ENCODE data around the gene CRYBG2.
A peak's percentile ranks its signal among the peaks of the same experiment; 100 is the strongest.
"Not testable (repeated sequence)": the region's sequence is repeated elsewhere in the genome, so short reads cannot be mapped to it uniquely, and the experiment has no call there.

The CRYBG2 gene

DNA sequence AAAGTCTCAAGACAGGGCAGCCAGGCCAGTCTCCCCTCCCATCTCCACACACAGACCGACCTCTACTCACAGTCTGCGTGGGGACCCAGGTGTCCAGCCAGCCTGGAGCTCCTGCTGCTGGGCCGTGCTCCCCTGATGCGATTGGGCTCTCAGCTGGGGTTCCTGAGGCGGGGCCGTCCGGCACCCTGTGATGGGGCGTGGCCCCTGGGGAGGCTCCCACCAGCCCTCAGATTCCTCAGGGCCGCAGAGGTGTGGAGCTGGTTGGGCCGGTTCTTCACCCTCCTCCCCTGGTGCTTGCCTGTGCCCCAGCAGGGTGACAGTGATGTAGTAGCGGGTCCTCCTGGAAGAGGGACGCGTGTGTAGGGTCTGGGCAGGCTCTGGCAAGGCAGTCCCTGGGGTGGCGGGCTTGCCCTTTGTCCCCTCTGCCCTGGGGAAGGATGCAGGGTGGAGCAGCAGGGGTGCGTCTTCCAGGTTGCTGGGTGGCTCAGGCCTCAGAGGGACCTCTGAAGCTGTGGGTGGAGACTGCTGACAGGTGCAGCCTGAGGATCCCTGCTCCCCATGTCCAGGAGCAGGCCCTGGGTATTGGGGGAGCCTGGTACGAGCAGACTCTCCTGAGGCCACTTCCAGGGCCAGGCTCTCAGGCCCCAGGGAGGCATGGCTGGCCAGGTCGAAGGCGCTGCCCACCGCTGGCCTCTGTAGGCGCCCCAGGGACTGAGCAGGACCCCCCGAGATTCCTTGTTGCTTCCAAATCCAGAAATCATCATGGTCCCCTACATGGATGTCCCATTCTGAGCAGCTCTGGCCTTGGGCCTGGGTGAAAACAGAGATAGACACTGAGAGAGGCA, at the start of gene CRYBG2:
TSS of gene CRYBG2 (minus strand) at position 155 of the 845 bp plus-strand sequence. CDS start 7,473 bp downstream, outside the sequence.
- no peak for DNase-seq

GRCh38 chr1:26403656-26404055, 49.7 kb upstream of the CRYBG2 start:
- DNase-seq, result no peak

DNA sequence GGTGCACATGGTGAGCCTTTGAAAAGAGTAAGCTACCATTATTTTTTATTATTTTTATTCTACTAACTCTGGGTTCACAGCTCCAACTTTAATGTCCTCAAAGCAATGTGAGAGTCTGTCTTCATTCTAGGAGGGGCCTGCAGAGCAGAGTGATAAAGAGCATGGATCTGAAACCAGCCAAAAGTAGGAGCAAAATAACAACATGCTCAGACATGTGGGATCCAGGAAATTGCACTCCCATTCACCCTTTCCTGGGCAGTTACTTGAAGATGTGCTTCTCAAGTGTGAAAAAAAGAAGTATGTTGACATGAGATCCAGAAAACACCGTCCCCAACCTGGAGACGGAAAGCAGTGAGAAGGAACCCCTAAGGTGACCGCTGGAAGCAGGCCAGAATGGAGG, 48.0 kb upstream of the CRYBG2 start:
- DNase-seq, result no peak

GRCh38 chr1:26399034-26399433, 45.1 kb upstream of the CRYBG2 start:
- DNase-seq, result no peak

- DNase-seq, result no peak
Measured at GRCh38 chr1:26395754-26396153, 41.8 kb upstream of the CRYBG2 start.

- no peak for DNase-seq
Measured at GRCh38 chr1:26391450-26391849, 37.5 kb upstream of the CRYBG2 start.

GRCh38 chr1:26389604-26390247, 35.8 kb upstream of the CRYBG2 start:
- no peak for DNase-seq

GRCh38 chr1:26388791-26389445, 35.0 kb upstream of the CRYBG2 start:
- DNase-seq, result no peak

DNA sequence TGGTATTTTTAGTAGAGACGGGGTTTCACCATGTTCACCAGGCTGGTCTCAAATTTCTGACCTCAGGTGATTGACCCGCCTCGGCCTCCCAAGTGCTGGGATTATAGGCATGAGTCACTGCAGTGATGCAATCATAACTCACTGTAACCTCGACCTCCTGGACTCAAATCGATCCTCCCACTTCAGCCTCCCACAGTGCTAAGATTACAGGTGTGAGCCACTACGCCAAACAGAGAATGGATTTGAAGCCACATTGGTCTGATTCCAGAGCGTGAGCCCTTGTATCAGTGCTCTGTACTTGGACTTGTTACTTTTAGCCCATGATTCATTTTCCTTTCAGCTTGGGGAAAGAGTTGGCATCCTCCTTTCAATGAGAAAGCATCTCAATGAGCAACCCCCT, 33.5 kb upstream of the CRYBG2 start:
- no peak for DNase-seq

DNA sequence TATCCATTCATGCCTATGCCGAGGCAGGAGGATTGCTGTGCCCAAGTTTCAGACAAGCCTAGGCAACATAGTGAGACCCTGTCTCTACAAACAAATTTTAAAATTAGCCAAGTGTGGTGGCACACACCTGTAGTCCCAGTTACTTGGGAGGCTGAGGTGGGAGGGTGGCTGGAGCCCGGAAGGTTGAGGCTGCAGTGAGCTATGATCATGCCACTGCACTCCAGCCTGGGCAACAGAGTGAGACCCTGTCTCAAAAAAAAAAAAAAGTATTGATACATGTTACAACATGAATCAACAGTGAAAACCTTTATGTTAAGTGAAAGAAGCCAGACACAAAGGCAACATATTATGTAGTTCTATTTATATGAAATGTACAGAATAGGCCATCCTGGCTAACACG, 31.1 kb upstream of the CRYBG2 start:
- DNase-seq, result not testable (repeated sequence)

- no peak for DNase-seq
Measured at GRCh38 chr1:26384076-26384475, 30.1 kb upstream of the CRYBG2 start.

GRCh38 chr1:26378879-26379251, 24.9 kb upstream of the CRYBG2 start:
- no peak for DNase-seq

- DNase-seq, result peak; percentile 34
Measured at GRCh38 chr1:26378088-26378878, 24.4 kb upstream of the CRYBG2 start.

GRCh38 chr1:26376050-26376449, 22.1 kb upstream of the CRYBG2 start:
- no peak for DNase-seq

DNA sequence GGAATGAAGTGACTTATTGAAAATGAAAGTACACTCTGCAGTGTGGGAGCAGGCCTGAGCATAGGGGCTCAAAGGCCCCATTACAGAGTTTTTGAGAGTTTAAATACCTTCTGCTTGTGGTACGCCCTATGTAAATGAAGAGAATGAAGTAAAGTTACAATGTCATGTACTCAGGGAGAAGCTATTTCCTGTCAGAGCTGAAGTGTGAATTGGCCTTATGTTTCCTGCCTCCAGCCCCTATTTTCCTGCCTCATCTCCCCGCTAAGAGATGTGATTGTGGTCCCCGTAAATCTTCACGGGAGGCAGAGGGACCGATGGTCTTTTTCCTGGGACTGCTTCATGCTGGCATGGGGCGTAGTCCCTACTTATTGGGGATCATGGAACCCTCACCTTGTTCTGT, 21.2 kb upstream of the CRYBG2 start:
- DNase-seq, result no peak

DNA sequence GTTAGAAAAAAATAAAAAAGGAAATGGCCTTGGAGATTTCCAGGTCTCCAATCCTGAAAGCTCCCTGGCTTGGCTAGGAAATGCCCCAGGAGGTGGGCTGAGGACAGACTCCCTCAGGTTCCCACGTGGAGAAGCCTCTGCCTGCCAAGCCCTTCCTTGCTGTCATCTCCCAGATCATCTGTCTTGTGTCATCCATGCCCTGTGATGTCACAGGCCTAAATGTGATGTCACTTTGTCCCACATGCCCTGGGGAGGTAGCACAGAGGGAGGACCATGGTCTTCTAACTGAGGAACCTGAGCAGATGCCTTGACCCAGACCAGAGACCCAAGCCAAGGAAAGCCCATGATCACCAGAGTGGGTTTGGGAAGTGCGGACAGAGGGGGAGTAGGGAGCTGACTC, 20.4 kb upstream of the CRYBG2 start:
- not testable (repeated sequence) for DNase-seq

- DNase-seq, result no peak
Measured at GRCh38 chr1:26373789-26374188, 19.9 kb upstream of the CRYBG2 start.

DNA sequence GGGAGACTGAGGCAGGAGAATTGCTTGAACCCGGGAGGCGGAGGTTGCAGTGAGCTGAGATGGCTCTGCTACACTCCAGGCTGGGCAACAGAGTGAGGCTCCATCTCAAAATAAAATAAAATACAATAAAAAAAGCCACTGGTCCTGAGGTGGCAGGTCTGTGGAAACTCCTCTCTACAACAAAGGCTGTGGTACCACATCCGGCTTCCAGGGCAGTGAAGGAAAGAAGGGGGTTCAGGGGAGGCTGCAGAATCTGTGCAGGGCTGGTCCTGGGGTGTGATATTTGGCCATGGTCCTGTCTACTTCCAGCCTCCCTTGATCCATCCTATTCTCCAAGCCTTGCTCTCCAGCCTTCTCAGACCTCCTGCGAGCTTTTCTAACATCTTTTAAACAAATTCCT, 19.4 kb upstream of the CRYBG2 start:
- DNase-seq, result no peak

DNA sequence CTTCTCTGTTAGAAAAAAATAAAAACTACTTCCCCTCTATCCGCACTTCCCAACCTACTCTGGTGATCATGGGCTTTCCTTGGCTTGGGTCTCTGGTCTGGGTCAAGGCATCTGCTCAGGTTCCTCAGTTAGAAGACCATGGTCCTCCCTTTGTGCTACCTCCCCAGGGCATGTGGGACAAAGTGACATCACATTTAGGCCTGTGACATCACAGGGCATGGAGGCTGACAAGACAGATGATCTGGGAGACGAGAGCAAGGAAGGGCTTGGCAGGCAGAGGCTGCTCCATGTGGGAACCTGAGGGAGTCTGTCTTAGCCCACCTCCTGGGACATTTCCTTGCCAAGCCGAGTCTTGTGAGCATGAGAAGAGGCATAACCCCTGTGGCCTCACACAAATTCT, 18.7 kb upstream of the CRYBG2 start, which contains the start of gene ZNF683:
TSS of gene ZNF683 (minus strand) at position 140 of the 400 bp plus-strand sequence. CDS start 4,179 bp downstream, outside the sequence.
- DNase-seq, result not testable (repeated sequence)

DNA sequence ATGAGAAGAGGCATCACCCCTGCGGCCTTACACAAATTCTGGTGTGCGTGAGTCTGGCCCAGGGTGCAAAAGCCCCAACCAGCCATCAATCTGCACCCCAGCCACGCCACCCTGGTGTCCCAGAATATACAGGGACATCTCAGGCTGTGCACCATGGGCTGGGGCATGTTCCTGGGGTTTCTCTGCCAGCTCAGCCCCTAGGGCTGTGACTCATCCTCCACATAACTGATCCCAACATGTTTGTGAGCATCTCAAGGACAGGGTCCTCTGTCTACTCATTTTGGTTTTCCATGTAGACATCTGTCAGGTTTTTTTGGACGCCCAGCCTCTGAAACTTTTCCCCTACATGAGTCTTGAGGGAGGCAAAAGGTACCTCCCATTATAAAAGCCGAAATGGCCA, 18.1 kb upstream of the CRYBG2 start:
- DNase-seq, result no peak

GRCh38 chr1:26370591-26371382, 16.9 kb upstream of the CRYBG2 start:
- DNase-seq, result no peak

DNA sequence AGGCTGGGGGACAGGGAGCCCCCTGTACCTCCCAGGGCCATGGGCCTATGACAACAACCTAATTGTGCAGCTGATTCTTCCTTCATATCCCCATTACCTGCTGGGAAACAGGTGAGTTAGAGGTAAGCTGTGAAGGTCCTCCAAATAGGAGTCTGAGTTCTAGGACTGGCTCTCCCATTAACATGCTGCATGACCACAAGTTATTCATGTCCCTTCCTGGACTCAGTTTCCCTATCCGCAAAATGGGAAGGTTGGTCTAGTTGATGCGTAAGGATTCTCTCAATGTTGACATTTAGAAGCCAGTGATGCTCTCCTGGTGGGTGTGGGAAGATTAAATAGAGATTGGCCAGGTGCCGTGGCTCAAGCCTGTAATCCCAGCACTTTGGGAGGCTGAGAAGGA, 14.6 kb upstream of the CRYBG2 start:
- DNase-seq, result no peak

Measured in GF-D8 (cell line).